Measurements from ENCODE around the gene KLHDC1.

GRCh38 chr14:49778421-49778820 lies 85.5 kb downstream of the KLHDC1 start:
- TF ChIP-seq POLR2AphosphoS5 (IDR thresholded peaks at IDR 0.05; ENCODE audit: borderline replicate concordance, low read depth, low read length) (no peak), EZH2 (IDR thresholded peaks at IDR 0.05) (no peak)

Measured in SK-N-MC (cell line).